Suprapubic skin (tissue), 4 donors: Measurements from ENCODE around the gene RELCH.

Experiments used
- POLR2A ChIP-seq, 2 donors: fragments of 450-650 bp; IDR thresholded peaks; one replicate each; pipeline ENCODE4 v1.6.1; 2017; ENCODE audit warnings: antibody characterized with exemption in 2 of 2, mild to moderate bottlenecking in 2 of 2, moderate library complexity in 2 of 2
- POLR2AphosphoS5 ChIP-seq, 3 donors: sonication (generic); formaldehyde crosslinking; IDR thresholded peaks; one replicate each; pipeline ENCODE4 v1.6.1; 2017; ENCODE audit warnings: antibody characterized with exemption in 3 of 3

DNA sequence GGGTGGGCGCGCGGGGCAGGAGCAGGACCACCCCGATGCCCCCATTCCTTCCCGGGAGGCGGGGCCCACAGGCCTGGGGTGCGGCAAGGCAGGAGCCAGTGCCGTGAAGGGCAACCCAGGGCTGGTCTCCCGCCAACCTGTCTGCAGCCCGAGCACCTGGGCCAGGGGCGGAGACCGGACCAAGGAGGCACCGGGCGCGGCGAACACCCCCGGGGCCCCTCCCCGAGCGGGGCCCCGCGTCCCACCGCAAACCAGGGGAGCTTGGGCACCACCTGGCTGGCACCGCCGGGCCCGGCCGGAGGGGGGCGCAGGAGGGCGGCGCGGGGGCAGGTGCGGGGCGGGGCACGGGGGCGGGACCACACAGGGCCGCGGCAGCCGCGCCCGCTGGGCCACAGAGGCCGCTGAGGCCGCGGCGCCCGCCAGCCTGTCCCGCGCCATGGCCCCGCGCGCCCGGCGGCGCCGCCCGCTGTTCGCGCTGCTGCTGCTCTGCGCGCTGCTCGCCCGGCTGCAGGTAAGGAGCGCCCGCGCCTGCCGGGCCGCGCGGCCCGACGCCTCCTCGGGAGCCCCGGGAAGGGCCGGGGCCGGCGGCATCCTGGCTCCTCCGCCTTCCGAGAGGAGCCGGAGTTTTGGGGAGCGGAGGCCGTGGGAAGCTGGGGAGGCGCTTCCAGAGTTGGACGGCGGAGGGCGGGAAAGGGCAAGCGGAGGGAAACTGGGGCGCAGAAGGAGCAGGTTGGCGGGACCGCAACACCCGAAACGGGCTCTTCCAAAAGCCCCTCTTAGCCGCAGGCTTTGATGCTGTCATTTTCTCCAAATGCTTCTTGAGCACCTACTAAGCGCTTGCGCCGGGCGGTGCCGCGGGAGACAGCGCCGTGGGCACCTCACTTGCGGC, 138.1 kb downstream of the RELCH start, which contains the start of gene TNFRSF11A:
- TF ChIP-seq POLR2A (IDR thresholded peaks at IDR 0.05): no peak
- TF ChIP-seq POLR2AphosphoS5 (IDR thresholded peaks at IDR 0.05): no peak
